Effector memory CD8-positive, alpha-beta T cell (primary cell): ENCODE results near the gene RUVBL1.
"Not testable (repeated sequence)": the region's sequence is repeated elsewhere in the genome, so short reads cannot be mapped to it uniquely, and the experiment has no call there.

Experiments used
- ATAC-seq: fragments of 150-1000 bp; cut with Tn5 transposase; replicated peaks from 2 replicates; pipeline ENCODE4 v1.10.0; 2021; ENCODE audit warnings: mild to moderate bottlenecking, moderate library complexity
- DNase-seq, 3 experiments: peaks; one replicate each; pipeline ENCODE4 v3.0.0; 2021
- H3K27ac Mint-ChIP-seq, 2 donors: one replicate each; pipeline ENCODE4 v1.8.0; 2022; ENCODE audit warnings: mild to moderate bottlenecking in 2 of 2, mixed read lengths in 2 of 2, moderate library complexity in 2 of 2
- H3K27me3 Mint-ChIP-seq, 2 donors: one replicate each; pipeline ENCODE4 v1.8.0; 2022; ENCODE audit warnings: mixed read lengths in 2 of 2
- H3K36me3 Mint-ChIP-seq: one replicate; pipeline ENCODE4 v1.8.0; 2022; ENCODE audit warnings: mild to moderate bottlenecking, moderate library complexity, mixed read lengths; ENCODE audit not compliant: insufficient read depth
- H3K4me1 Mint-ChIP-seq, 2 donors: one replicate each; pipeline ENCODE4 v1.8.0; 2022; ENCODE audit warnings: low read depth in 2 of 2, mixed read lengths in 2 of 2
- H3K4me3 Mint-ChIP-seq, 2 donors: one replicate each; pipeline ENCODE4 v1.8.0; 2022; ENCODE audit warnings: mild to moderate bottlenecking in 2 of 2, mixed read lengths in 2 of 2, moderate library complexity in 2 of 2
- H3K9me3 Mint-ChIP-seq, 2 donors: one replicate each; pipeline ENCODE4 v1.8.0; 2022; ENCODE audit warnings: mixed read lengths in 2 of 2
- total RNA-seq, 9 experiments: gene quantifications; one replicate each; lab custom pipeline; 2026; lab: John Stamatoyannopoulos, UW

The RUVBL1 gene
- total RNA-seq = 22.2 to 166 (median 48.4) reads per million in 9 experiments

DNA sequence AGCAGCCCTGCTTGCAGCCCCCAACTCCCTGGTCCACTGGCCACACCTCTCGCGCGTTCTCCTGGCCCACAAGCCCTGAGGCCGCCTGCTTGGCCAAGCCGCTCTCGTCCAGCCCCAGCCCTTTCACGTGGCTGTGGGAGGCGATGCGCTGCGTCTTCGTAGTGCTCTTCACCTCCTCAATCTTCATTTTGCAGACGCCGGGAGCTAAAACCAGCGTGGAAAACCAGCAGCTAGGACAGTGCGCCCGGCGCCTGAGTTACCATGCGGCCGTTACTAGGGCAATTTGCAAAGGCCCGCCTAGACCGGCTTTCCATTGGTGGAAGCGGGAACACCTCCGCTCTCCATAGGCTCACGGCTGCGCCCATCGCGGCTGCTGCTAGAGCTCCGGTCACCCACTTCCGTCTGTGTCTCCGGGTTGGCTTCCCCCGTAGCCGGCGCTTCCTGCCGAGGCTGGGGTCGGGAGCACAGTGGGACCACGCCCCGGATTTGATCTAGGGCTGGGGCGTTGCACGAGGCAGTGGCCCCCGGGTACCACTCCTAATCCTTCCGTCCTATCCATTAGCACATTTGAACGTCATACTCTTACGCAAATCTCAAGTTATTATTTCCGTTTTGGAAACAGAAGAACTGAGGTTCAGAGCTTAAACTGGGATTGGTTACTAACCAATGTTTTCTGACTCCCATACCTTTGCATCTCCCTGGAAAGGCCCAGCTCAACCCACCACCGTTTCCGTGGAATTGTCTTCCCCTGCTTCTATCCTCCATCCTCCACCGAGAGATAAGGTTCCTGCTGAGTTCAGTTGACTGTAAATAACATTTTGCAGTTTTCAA is at the start of gene RUVBL1:
RUVBL1 (minus strand) TSS at position 275 of the 831 bp plus-strand sequence; CDS start at position 187, 88 bp downstream.
- H3K9me3 Mint-ChIP-seq = peaks cover 0 to 7% of the 10 kb centered on the region in 2 donors
- ATAC-seq (peak; percentile 95), DNase-seq (peak; percentile 96)
- peaks cover 15% of the 10 kb centered on the region for H3K36me3 Mint-ChIP-seq
- peak within 1 kb of the TSS; percentile 97 to 98 for H3K27ac Mint-ChIP-seq
- peak within 1 kb of the TSS; percentile 100 for H3K4me3 Mint-ChIP-seq
- H3K27me3 Mint-ChIP-seq = no peaks in the 10 kb centered on the region
- H3K4me1 Mint-ChIP-seq = peaks cover 20 to 28% of the 10 kb centered on the region in 2 donors

DNA sequence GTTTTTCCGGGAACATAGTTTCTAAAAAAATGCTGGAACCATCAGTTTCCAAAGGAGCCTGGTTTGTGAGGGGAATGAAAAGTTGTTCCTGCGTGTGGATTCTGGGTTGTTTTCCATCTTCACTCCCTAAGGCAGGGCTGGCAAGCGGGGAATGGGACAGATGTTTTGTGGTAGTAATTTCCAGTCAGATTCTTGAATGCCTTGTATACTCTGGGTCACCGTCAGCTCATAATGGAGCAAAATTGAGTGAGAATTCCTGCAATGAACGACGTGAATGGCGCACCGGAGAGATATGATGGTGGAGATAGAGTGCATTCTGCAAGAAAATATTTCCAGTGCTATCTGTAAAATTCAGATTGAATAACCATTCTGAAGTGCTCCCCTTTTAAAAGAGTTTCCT is 49.6 kb upstream of the RUVBL1 start:
- no peaks in the 10 kb centered on the region for H3K36me3 Mint-ChIP-seq

DNA sequence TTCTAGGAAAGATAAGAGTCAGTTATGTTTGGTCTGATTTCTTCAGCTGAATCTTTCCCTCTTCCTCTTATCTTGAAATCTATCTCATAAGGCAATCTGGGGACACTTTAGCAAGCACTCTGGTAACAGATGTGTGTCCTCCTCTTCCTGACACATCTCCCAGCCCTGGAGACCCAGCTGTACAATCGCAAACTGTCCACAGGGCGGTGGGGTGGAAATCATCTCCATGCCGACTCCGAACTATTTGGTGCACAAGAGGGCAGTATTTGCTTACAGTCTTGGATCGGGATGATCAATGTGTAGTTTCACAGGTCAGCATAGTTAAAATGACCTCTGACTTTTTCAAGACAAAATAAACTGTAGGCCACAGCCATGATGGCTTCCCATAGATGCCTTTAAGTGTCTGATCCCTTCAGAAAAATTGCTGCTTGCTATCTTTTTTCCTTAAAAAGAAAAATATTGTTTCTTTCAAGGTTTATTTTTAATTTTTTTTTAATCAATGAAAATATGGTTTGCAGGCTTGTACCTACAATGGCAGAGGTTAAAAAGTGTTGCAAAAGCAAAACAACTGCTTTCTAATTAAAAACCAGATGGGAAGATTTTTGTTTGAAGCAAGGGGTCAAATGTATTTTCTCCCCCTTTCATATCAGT is 47.4 kb upstream of the RUVBL1 start:
- Mint-ChIP-seq H3K27me3 (no peaks in the 10 kb centered on the region), H3K4me3 (no peak overlapping the region), H3K36me3 (no peaks in the 10 kb centered on the region), H3K27ac (no peak overlapping the region), H3K9me3 (no peaks in the 10 kb centered on the region), H3K4me1 (peaks cover 20 to 40% of the 10 kb centered on the region in 2 donors)
- no peak for DNase-seq
- no peak for ATAC-seq

More for the DNA sequence above, 49.6 kb upstream of the RUVBL1 start:
- no peaks in the 10 kb centered on the region for H3K27me3 Mint-ChIP-seq
- H3K9me3 Mint-ChIP-seq = no peaks in the 10 kb centered on the region
- peaks cover 17 to 34% of the 10 kb centered on the region in 2 donors for H3K4me1 Mint-ChIP-seq
- ATAC-seq (no peak), DNase-seq (no peak)
- no peak overlapping the region for H3K4me3 Mint-ChIP-seq
- no peak overlapping the region for H3K27ac Mint-ChIP-seq

DNA sequence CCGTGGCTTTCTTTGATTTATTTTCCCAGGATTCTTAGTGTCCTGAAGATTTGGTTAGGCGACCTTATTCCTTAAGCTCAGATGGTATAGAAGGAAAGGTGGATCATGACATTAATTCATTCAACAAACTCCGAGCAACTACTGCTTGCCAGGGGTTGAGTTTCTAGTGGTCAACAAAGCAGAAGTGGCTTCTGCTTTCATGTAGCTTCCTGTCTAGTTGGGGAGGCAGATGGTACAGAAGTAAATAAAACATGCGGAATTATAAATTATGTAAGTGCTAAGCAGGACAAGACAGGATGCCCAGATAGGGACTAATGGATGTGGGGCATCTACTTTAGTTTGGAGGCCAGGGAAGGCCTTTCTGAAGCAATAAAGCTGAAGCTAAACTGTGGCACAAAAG is 45.2 kb upstream of the RUVBL1 start:
- no peak for ATAC-seq
- no peaks in the 10 kb centered on the region for H3K36me3 Mint-ChIP-seq
- H3K9me3 Mint-ChIP-seq = no peaks in the 10 kb centered on the region
- H3K27me3 Mint-ChIP-seq = no peaks in the 10 kb centered on the region
- H3K4me3 Mint-ChIP-seq = no peak overlapping the region
- H3K27ac Mint-ChIP-seq = no peak overlapping the region
- DNase-seq = no peak
- peaks cover 24 to 34% of the 10 kb centered on the region in 2 donors for H3K4me1 Mint-ChIP-seq

DNA sequence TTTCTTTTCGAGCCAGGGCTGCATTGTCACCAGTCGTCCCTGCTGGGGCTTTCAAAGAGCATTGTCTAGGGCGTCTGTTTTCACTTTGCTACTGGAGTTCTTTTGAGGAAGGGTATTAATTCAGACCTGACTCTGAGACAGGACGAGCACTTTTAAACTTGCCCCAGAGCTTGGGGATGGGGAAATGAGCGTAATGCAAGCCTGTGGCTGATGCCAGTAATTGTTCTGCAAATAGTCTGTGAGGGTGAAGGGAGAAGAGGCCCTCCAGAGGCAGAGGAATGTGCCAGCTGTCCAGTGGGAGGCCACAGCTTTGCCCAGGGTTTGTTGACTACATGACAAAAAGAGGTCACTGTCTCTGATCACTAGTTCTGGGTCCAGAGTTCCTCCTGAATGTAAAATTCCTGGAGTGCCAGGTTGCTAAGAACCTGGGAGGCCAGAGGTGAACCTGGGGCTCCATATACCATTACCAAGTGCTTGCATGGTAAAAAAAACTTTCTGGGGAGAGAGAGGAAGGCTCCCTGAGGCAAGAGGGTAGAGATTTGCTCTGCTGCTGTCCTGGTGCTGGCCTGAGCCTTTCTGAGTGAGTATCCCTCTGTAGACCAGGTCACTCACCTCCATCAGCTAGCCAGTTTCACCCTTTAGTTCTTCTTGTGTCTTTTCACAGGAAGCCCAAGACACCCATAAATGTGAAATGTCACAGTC is 44.5 kb upstream of the RUVBL1 start:
- ATAC-seq = no peak
- no peak overlapping the region for H3K27ac Mint-ChIP-seq
- H3K4me1 Mint-ChIP-seq = peaks cover 23 to 32% of the 10 kb centered on the region in 2 donors
- no peaks in the 10 kb centered on the region for H3K27me3 Mint-ChIP-seq
- no peak for DNase-seq
- H3K4me3 Mint-ChIP-seq = no peak overlapping the region
- H3K9me3 Mint-ChIP-seq = no peaks in the 10 kb centered on the region
- no peaks in the 10 kb centered on the region for H3K36me3 Mint-ChIP-seq

DNA sequence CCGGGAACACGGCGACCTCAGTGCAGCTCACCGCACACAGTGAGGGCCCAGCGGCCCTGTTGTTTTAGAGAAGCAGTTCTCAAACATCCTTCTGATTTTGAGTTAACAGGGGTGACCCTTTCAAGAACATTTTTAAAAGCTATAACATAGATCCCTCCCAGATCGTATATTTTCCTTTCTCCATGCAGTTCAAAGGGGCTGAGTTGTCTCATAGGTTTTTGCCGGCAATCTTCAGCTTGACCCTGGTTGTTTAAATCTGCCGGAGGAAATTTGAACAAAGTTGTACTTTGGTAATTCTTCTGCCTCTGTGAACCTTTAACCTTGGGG is 44.0 kb upstream of the RUVBL1 start:
- Mint-ChIP-seq H3K36me3 (no peaks in the 10 kb centered on the region), H3K27ac (no peak overlapping the region), H3K27me3 (no peaks in the 10 kb centered on the region), H3K4me1 (peaks cover 27 to 32% of the 10 kb centered on the region in 2 donors), H3K9me3 (no peaks in the 10 kb centered on the region), H3K4me3 (no peak overlapping the region)
- ATAC-seq (no peak), DNase-seq (no peak)

DNA sequence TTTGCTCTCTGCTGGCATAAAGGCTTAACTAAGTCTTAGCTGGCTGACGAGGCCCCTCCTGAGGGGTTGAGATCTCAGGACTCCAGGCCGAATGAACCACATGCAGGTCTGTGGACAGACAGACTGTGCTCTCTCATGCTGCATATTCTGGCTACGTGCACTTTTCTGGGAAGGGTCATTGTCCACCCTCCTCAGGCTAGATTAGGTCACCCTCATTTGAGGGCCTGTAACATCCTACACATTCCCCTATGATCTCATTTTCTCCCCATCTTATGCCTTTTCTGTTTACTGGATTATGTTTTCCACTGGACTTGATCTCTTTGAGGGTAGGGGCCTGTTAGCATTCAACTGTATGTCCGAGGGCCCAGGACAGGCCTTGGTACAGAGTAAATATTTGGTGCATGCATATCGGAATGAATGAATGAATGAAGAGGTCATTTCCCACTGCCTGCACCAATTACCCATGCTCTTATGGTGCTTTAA is 43.4 kb upstream of the RUVBL1 start:
- Mint-ChIP-seq H3K4me3 (no peak overlapping the region), H3K4me1 (peaks cover 27 to 32% of the 10 kb centered on the region in 2 donors), H3K27me3 (no peaks in the 10 kb centered on the region), H3K36me3 (no peaks in the 10 kb centered on the region), H3K27ac (no peak overlapping the region), H3K9me3 (no peaks in the 10 kb centered on the region)
- no peak for DNase-seq
- no peak for ATAC-seq

DNA sequence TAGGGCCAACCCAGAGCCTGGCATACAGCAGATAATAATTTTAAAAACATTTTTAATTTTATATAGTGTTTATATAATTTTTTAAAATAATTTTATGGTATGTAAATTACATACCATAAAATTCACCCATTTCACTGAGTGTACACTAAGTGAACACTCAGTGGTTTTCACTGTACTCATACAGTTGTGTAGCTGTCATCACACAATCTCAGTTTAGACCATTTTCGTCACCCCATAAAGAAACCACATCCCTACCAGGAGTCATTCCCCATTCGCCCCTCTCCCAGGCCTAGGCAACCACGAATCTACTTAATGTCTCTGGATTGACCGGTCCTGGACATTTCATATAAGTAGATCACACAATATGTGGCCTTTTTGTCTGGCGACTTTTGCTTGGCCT is 39.8 kb upstream of the RUVBL1 start:
- Mint-ChIP-seq H3K27ac (no peak overlapping the region), H3K9me3 (no peaks in the 10 kb centered on the region)

DNA sequence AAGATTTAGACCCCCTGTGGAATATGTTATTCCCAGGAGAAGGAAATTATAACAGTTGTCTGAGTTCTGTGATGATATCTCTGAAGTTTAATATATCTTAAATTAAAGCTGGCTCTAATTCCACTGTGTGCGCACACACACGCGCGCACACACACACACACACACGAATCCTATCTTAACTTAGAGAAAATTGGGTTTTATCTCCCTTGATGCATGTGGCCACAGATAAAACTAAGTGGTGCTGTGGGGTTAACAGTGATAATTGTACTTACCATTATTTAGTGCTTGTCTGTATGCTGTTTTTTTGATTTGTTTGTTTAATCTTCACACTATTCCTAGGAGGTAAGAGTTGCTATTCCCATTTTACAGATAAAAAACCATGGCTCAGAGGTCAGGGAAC is 37.0 kb upstream of the RUVBL1 start:
- no peaks in the 10 kb centered on the region for H3K27me3 Mint-ChIP-seq
- ATAC-seq = no peak
- H3K4me1 Mint-ChIP-seq = peaks cover 25 to 35% of the 10 kb centered on the region in 2 donors
- no peak overlapping the region for H3K27ac Mint-ChIP-seq
- H3K9me3 Mint-ChIP-seq = no peaks in the 10 kb centered on the region
- no peaks in the 10 kb centered on the region for H3K36me3 Mint-ChIP-seq
- DNase-seq = no peak
- no peak overlapping the region for H3K4me3 Mint-ChIP-seq

More for the DNA sequence above, 39.8 kb upstream of the RUVBL1 start:
- H3K27me3 Mint-ChIP-seq = no peaks in the 10 kb centered on the region
- no peaks in the 10 kb centered on the region for H3K36me3 Mint-ChIP-seq
- H3K4me1 Mint-ChIP-seq = peaks cover 35 to 42% of the 10 kb centered on the region in 2 donors
- no peak for DNase-seq
- no peak for ATAC-seq
- H3K4me3 Mint-ChIP-seq = no peak overlapping the region

DNA sequence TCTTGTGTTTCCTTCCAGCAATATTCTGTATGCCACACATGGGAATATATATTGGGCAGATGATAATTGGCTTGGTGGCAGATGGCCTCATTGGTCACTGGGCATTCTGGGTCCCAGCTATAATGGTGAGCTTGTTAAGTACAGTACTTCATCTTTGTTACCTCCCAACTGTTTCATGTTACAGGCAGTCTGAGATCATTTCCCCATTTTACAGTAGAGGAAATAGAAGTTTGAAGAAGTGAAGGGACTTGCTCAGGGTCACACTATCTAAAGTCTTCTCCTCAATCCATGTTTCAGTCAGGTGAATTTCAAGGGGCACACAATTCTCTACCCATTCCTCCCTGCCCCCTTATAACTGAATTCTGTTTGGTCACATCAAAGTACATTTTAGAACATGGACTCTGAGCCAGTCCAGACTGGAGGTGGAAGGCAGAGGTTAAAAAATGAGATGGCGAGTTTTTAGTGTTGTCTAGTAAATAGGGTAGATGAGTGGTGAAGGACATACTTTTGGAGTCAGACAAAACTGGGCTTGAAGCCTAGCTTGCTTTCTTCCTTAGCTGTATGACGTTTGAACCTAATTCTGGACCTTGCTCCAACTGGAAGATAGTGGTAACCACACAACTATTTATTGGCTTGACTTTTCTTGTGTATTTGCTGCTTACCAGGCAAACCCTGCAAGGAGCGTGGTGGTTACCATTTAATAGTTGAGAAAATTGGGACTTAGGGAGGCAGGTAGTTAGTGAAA is 32.2 kb upstream of the RUVBL1 start:
- Mint-ChIP-seq H3K9me3 (no peaks in the 10 kb centered on the region), H3K27me3 (no peaks in the 10 kb centered on the region), H3K27ac (no peak overlapping the region), H3K36me3 (peaks cover 15% of the 10 kb centered on the region), H3K4me1 (peaks cover 12 to 35% of the 10 kb centered on the region in 2 donors), H3K4me3 (no peak overlapping the region)
- ATAC-seq (no peak), DNase-seq (no peak)

DNA sequence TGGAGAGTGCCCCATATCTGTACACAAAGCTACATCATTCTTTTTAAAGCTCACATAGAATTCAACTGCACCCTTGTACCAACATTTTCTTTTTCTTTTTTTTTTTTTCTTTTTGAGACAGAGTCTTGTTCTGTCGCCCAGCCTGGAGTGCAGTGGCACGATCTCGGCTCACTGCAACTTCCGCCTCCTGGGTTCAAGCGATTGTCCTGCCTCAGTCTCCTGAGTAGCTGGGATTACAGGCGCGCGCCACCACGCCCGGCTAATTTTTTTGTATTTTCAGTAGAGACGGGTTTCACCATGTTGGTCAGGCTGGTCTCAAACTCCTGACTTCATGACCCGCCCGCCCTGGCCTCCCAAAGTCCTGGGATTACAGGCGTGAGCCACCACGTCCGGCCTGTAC is 30.7 kb upstream of the RUVBL1 start:
- not testable (repeated sequence) for H3K27me3 Mint-ChIP-seq, DNase-seq, ATAC-seq, H3K9me3 Mint-ChIP-seq
- Mint-ChIP-seq H3K36me3 (peaks cover 15% of the 10 kb centered on the region), H3K27ac (peak overlapping the region; percentile 64 to 88), H3K4me1 (peaks cover 9 to 27% of the 10 kb centered on the region in 2 donors), H3K4me3 (peak overlapping the region; percentile 80 to 92)

DNA sequence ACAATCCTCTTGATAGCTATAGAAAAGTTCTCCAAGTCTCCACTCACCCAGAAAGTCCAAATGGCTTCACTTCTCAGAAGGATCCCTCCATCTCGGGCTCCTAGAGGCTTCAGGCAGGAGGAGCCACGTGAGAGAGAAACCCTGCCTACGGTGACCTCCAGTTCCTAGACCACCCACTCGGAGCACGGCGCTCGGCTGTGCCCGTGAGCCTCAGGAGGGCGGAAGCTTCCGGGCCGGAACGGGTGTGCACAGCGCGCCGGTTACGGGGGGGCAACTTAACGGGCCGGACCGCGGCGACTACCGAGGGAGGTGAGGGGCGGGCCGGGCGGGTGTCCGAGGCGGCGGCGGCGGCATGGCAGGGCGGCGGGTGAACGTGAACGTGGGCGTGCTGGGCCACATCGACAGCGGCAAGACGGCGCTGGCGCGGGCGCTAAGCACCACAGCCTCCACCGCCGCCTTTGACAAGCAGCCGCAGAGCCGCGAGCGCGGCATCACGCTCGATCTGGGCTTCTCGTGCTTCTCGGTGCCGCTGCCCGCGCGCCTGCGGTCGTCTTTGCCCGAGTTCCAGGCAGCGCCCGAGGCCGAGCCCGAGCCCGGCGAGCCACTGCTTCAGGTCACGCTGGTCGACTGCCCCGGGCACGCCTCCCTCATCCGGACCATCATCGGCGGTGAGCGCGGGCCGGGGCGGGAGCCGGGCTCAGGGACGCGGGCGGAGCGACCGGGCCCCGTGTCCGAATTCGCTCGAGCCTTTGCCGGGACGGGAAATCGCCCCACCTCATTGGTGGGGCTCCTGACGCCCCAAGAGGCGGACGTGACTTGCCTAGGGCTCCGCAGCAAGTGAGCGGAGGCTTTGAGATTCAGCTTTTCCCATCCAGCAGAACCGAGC is 29.8 kb upstream of the RUVBL1 start, which contains the start of gene EEFSEC:
EEFSEC (plus strand) TSS at position 326 of the 886 bp plus-strand sequence; CDS start at position 353, 27 bp downstream.
- Mint-ChIP-seq H3K27ac (peak within 1 kb of the TSS; percentile 86 to 88), H3K27me3 (no peaks in the 10 kb centered on the region)
- ATAC-seq = peak; percentile 88

More for the DNA sequence above, 29.8 kb upstream of the RUVBL1 start, which contains the start of gene EEFSEC:
- Mint-ChIP-seq H3K9me3 (no peaks in the 10 kb centered on the region), H3K36me3 (peaks cover 15% of the 10 kb centered on the region), H3K4me3 (peak within 1 kb of the TSS; percentile 80 to 92), H3K4me1 (peaks cover 9 to 25% of the 10 kb centered on the region in 2 donors)
- peak; percentile 81 to 91 (median 88) for DNase-seq
